ENCODE results near the gene SFSWAP.

Gene SFSWAP

GRCh38 chr12:131693149-131693548, 17.7 kb upstream of the SFSWAP start:
- DNase-seq (ENCODE audit: low spot score) = no peak
- no peak overlapping the region for H4K91ac ChIP-seq (ENCODE audit: low read depth, low read length, poor library complexity)
- H3K27me3 ChIP-seq (ENCODE audit: control insufficient read depth in 3 of 3, insufficient read depth in 3 of 3, low read depth in 1 of 3, low read length in 3 of 3) = no peaks in the 10 kb centered on the region
- H2BK12ac ChIP-seq (ENCODE audit: low read length) = no peak overlapping the region
- no peak overlapping the region for H3K4me2 ChIP-seq (ENCODE audit: insufficient read depth, low read length, poor library complexity, severe bottlenecking)
- no peak overlapping the region for H3K4me3 ChIP-seq (ENCODE audit: low read length in 2 of 2)
- no peak overlapping the region for H2AK5ac ChIP-seq (ENCODE audit: low read depth, low read length)
- H2BK5ac ChIP-seq (ENCODE audit: low read length) = no peak overlapping the region
- no peak overlapping the region for H2BK15ac ChIP-seq (ENCODE audit: low read length)
- H3K14ac ChIP-seq (ENCODE audit: low read length) = no peak overlapping the region
- peaks cover 0 to 3% of the 10 kb centered on the region in 2 donors for H3K4me1 ChIP-seq (ENCODE audit: control insufficient read depth in 2 of 2, insufficient read depth in 1 of 2, low read depth in 1 of 2, low read length in 2 of 2)
- H3K27ac ChIP-seq (replicated peaks; ENCODE audit: low read length) = no peak overlapping the region
- no peak overlapping the region for H4K8ac ChIP-seq (ENCODE audit: low read depth, low read length)
- no peak overlapping the region for H3K23ac ChIP-seq (ENCODE audit: low read depth, low read length, poor library complexity)
- H3K18ac ChIP-seq (ENCODE audit: low read length) = no peak overlapping the region
- no peaks in the 10 kb centered on the region for H3K36me3 ChIP-seq (replicated peaks in 1 of 2; ENCODE audit: control insufficient read depth in 2 of 2, insufficient read depth in 2 of 2, low read length in 2 of 2)
- no peak overlapping the region for H2BK120ac ChIP-seq (ENCODE audit: low read depth, low read length)
- no peak overlapping the region for H3K4ac ChIP-seq (ENCODE audit: low read length)
- H3K79me1 ChIP-seq (ENCODE audit: low read depth, low read length) = no peaks in the 10 kb centered on the region
- no CpG with 5 or more reads among the region's 10 CpGs for WGBS, 2 donors (ENCODE audit: extremely low coverage in 2 of 2, insufficient read length in 2 of 2, insufficient replicate concordance in 1 of 2)
- no peak overlapping the region for H2AFZ ChIP-seq (ENCODE audit: low read length)
- no peaks in the 10 kb centered on the region for H3K9me3 ChIP-seq (replicated peaks in 1 of 2; ENCODE audit: control insufficient read depth in 2 of 2, insufficient read depth in 1 of 2, low read depth in 1 of 2, low read length in 2 of 2)
- H3K9ac ChIP-seq (ENCODE audit: low read depth, low read length, poor library complexity) = no peak overlapping the region

- Histone ChIP-seq H3K4me1 (ENCODE audit: control insufficient read depth in 2 of 2, insufficient read depth in 1 of 2, low read depth in 1 of 2, low read length in 2 of 2) (peaks cover 0 to 3% of the 10 kb centered on the region in 2 donors), H2BK120ac (ENCODE audit: low read depth, low read length) (no peak overlapping the region), H2BK12ac (ENCODE audit: low read length) (no peak overlapping the region), H2AFZ (ENCODE audit: low read length) (peak overlapping the region; percentile 84), H3K27me3 (ENCODE audit: control insufficient read depth in 3 of 3, insufficient read depth in 3 of 3, low read depth in 1 of 3, low read length in 3 of 3) (no peaks in the 10 kb centered on the region), H3K4ac (ENCODE audit: low read length) (no peak overlapping the region), H3K36me3 (replicated peaks in 1 of 2; ENCODE audit: control insufficient read depth in 2 of 2, insufficient read depth in 2 of 2, low read length in 2 of 2) (no peaks in the 10 kb centered on the region), H3K9ac (ENCODE audit: low read depth, low read length, poor library complexity) (no peak overlapping the region), H3K18ac (ENCODE audit: low read length) (no peak overlapping the region), H3K79me1 (ENCODE audit: low read depth, low read length) (no peaks in the 10 kb centered on the region), H3K9me3 (replicated peaks in 1 of 2; ENCODE audit: control insufficient read depth in 2 of 2, insufficient read depth in 1 of 2, low read depth in 1 of 2, low read length in 2 of 2) (no peaks in the 10 kb centered on the region), H2AK5ac (ENCODE audit: low read depth, low read length) (no peak overlapping the region), H2BK5ac (ENCODE audit: low read length) (no peak overlapping the region), H3K27ac (replicated peaks; ENCODE audit: low read length) (no peak overlapping the region), H3K4me3 (ENCODE audit: low read length in 2 of 2) (no peak overlapping the region), H3K23ac (ENCODE audit: low read depth, low read length, poor library complexity) (peak overlapping the region; percentile 3), H3K14ac (ENCODE audit: low read length) (no peak overlapping the region), H4K91ac (ENCODE audit: low read depth, low read length, poor library complexity) (no peak overlapping the region), H2BK15ac (ENCODE audit: low read length) (peak overlapping the region; percentile 78), H3K4me2 (ENCODE audit: insufficient read depth, low read length, poor library complexity, severe bottlenecking) (no peak overlapping the region), H4K8ac (ENCODE audit: low read depth, low read length) (no peak overlapping the region)
- DNase-seq (ENCODE audit: low spot score) = no peak
- no CpG with 5 or more reads among the region's 11 CpGs for WGBS, 2 donors (ENCODE audit: extremely low coverage in 2 of 2, insufficient read length in 2 of 2, insufficient replicate concordance in 1 of 2)
Observed at GRCh38 chr12:131694116-131694838, 16.6 kb upstream of the SFSWAP start.

GRCh38 chr12:131695968-131696367, 14.9 kb upstream of the SFSWAP start:
- H2AK5ac ChIP-seq (ENCODE audit: low read depth, low read length) = no peak overlapping the region
- H3K4me2 ChIP-seq (ENCODE audit: insufficient read depth, low read length, poor library complexity, severe bottlenecking) = no peak overlapping the region
- no peaks in the 10 kb centered on the region for H3K79me1 ChIP-seq (ENCODE audit: low read depth, low read length)
- no peak overlapping the region for H2BK120ac ChIP-seq (ENCODE audit: low read depth, low read length)
- no peaks in the 10 kb centered on the region for H3K27me3 ChIP-seq (ENCODE audit: control insufficient read depth in 3 of 3, insufficient read depth in 3 of 3, low read depth in 1 of 3, low read length in 3 of 3)
- no peaks in the 10 kb centered on the region for H3K9me3 ChIP-seq (replicated peaks in 1 of 2; ENCODE audit: control insufficient read depth in 2 of 2, insufficient read depth in 1 of 2, low read depth in 1 of 2, low read length in 2 of 2)
- no peak overlapping the region for H3K4ac ChIP-seq (ENCODE audit: low read length)
- no peak overlapping the region for H3K9ac ChIP-seq (ENCODE audit: low read depth, low read length, poor library complexity)
- peaks cover 0 to 5% of the 10 kb centered on the region in 2 donors for H3K4me1 ChIP-seq (ENCODE audit: control insufficient read depth in 2 of 2, insufficient read depth in 1 of 2, low read depth in 1 of 2, low read length in 2 of 2)
- no peak overlapping the region for H3K23ac ChIP-seq (ENCODE audit: low read depth, low read length, poor library complexity)
- no peak overlapping the region for H2AFZ ChIP-seq (ENCODE audit: low read length)
- no peak overlapping the region for H2BK15ac ChIP-seq (ENCODE audit: low read length)
- H4K91ac ChIP-seq (ENCODE audit: low read depth, low read length, poor library complexity) = no peak overlapping the region
- no peak overlapping the region for H4K8ac ChIP-seq (ENCODE audit: low read depth, low read length)
- no CpG with 5 or more reads among the region's 16 CpGs for WGBS, 2 donors (ENCODE audit: extremely low coverage in 2 of 2, insufficient read length in 2 of 2, insufficient replicate concordance in 1 of 2)
- no peak overlapping the region for H3K14ac ChIP-seq (ENCODE audit: low read length)
- no peaks in the 10 kb centered on the region for H3K36me3 ChIP-seq (replicated peaks in 1 of 2; ENCODE audit: control insufficient read depth in 2 of 2, insufficient read depth in 2 of 2, low read length in 2 of 2)
- H3K18ac ChIP-seq (ENCODE audit: low read length) = no peak overlapping the region
- DNase-seq (ENCODE audit: low spot score) = no peak
- no peak overlapping the region for H2BK12ac ChIP-seq (ENCODE audit: low read length)
- H2BK5ac ChIP-seq (ENCODE audit: low read length) = no peak overlapping the region
- H3K27ac ChIP-seq (replicated peaks; ENCODE audit: low read length) = no peak overlapping the region
- no peak overlapping the region for H3K4me3 ChIP-seq (ENCODE audit: low read length in 2 of 2)

GRCh38 chr12:131698286-131698685, 12.6 kb upstream of the SFSWAP start:
- no CpG with 5 or more reads among the region's 12 CpGs for WGBS, 2 donors (ENCODE audit: extremely low coverage in 2 of 2, insufficient read length in 2 of 2, insufficient replicate concordance in 1 of 2)
- H2AFZ ChIP-seq (ENCODE audit: low read length) = no peak overlapping the region
- no peak overlapping the region for H4K8ac ChIP-seq (ENCODE audit: low read depth, low read length)

More at GRCh38 chr12:131698286-131698685, 12.6 kb upstream of the SFSWAP start:
- no peak overlapping the region for H3K4ac ChIP-seq (ENCODE audit: low read length)
- peaks cover 0 to 5% of the 10 kb centered on the region in 2 donors for H3K4me1 ChIP-seq (ENCODE audit: control insufficient read depth in 2 of 2, insufficient read depth in 1 of 2, low read depth in 1 of 2, low read length in 2 of 2)
- no peaks in the 10 kb centered on the region for H3K79me1 ChIP-seq (ENCODE audit: low read depth, low read length)
- no peak overlapping the region for H3K4me3 ChIP-seq (ENCODE audit: low read length in 2 of 2)
- no peaks in the 10 kb centered on the region for H3K36me3 ChIP-seq (replicated peaks in 1 of 2; ENCODE audit: control insufficient read depth in 2 of 2, insufficient read depth in 2 of 2, low read length in 2 of 2)
- no peak for DNase-seq (ENCODE audit: low spot score)
- no peak overlapping the region for H2AK5ac ChIP-seq (ENCODE audit: low read depth, low read length)
- no peak overlapping the region for H3K9ac ChIP-seq (ENCODE audit: low read depth, low read length, poor library complexity)
- no peak overlapping the region for H3K27ac ChIP-seq (replicated peaks; ENCODE audit: low read length)
- no peak overlapping the region for H4K91ac ChIP-seq (ENCODE audit: low read depth, low read length, poor library complexity)
- H2BK120ac ChIP-seq (ENCODE audit: low read depth, low read length) = no peak overlapping the region
- H3K14ac ChIP-seq (ENCODE audit: low read length) = no peak overlapping the region
- no peak overlapping the region for H2BK12ac ChIP-seq (ENCODE audit: low read length)
- H2BK15ac ChIP-seq (ENCODE audit: low read length) = no peak overlapping the region
- no peak overlapping the region for H2BK5ac ChIP-seq (ENCODE audit: low read length)
- no peak overlapping the region for H3K18ac ChIP-seq (ENCODE audit: low read length)
- H3K9me3 ChIP-seq (replicated peaks in 1 of 2; ENCODE audit: control insufficient read depth in 2 of 2, insufficient read depth in 1 of 2, low read depth in 1 of 2, low read length in 2 of 2) = peaks cover 0 to 5% of the 10 kb centered on the region in 2 donors
- H3K23ac ChIP-seq (ENCODE audit: low read depth, low read length, poor library complexity) = no peak overlapping the region
- H3K27me3 ChIP-seq (ENCODE audit: control insufficient read depth in 3 of 3, insufficient read depth in 3 of 3, low read depth in 1 of 3, low read length in 3 of 3) = no peaks in the 10 kb centered on the region
- H3K4me2 ChIP-seq (ENCODE audit: insufficient read depth, low read length, poor library complexity, severe bottlenecking) = no peak overlapping the region

All from neuronal stem cell (in vitro differentiated cells).